Activated CD8-positive, alpha-beta memory T cell treated with anti-CD3 and anti-CD28 coated beads, Interleukin-2, amount 10 ng/mL, durations not matched to agents 7 days and 5 days (primary cell): ENCODE data around the gene MID1. TPM values are rescaled to one million over a fixed set of nuclear protein-coding genes. Genes with fewer than 3 reads are reported as not detected.

ENCODE experiments used
- ATAC-seq: fragments of 150-1000 bp; cut with Tn5 transposase; one replicate; pipeline ENCODE4 v1.10.0; 2021; ENCODE audit warnings: moderate library complexity
- CTCF ChIA-PET: fragments of 350-600 bp; sonication (Branson Sonifier 250); formaldehyde crosslinking; loops from one replicate; lab custom pipeline; 2021; ENCODE audit warnings: antibody characterized with exemption; lab: Charles Lee
- DNase-seq: peaks from one replicate; pipeline ENCODE4 v3.0.0-alpha.2; 2020
- H3K27ac Mint-ChIP-seq: one replicate; pipeline ENCODE4 v1.8.0; 2021; ENCODE audit warnings: mild to moderate bottlenecking, mixed read lengths
- H3K27me3 Mint-ChIP-seq: one replicate; pipeline ENCODE4 v1.8.0; 2021; ENCODE audit warnings: mixed read lengths
- H3K36me3 Mint-ChIP-seq: one replicate; pipeline ENCODE4 v1.8.0; 2021; ENCODE audit warnings: mild to moderate bottlenecking, mixed read lengths
- H3K4me1 Mint-ChIP-seq: one replicate; pipeline ENCODE4 v1.8.0; 2021; ENCODE audit warnings: mixed read lengths
- H3K4me3 Mint-ChIP-seq: one replicate; pipeline ENCODE4 v1.8.0; 2021; ENCODE audit warnings: mild to moderate bottlenecking, moderate library complexity, mixed read lengths
- H3K9me3 Mint-ChIP-seq: one replicate; pipeline ENCODE4 v1.8.0; 2022; ENCODE audit warnings: low read depth, mixed read lengths
- total RNA-seq, 2 experiments: library from RNA; stranded (reverse); gene quantifications; one replicate each; pipeline ENCODE4 v1.2.3, GENCODE V29; 2021

MID1 gene
- total RNA-seq, 2 experiments from 2014 or later: 0.20 to 0.33 TPM

- DNase-seq (no peak), ATAC-seq (no peak)
- no peak overlapping the region for H3K4me3 Mint-ChIP-seq
- CTCF ChIA-PET: no interaction called here
- H3K36me3 Mint-ChIP-seq: no peaks in the 10 kb centered on the region
- no peaks in the 10 kb centered on the region for H3K4me1 Mint-ChIP-seq
- no peak overlapping the region for H3K27ac Mint-ChIP-seq
- no peaks in the 10 kb centered on the region for H3K27me3 Mint-ChIP-seq
- no peaks in the 10 kb centered on the region for H3K9me3 Mint-ChIP-seq
Measured at GRCh38 chrX:10578527-10578926, 41.9 kb downstream of the MID1 start.

- H3K4me3 Mint-ChIP-seq: no peak overlapping the region
- no peak for DNase-seq
- H3K27ac Mint-ChIP-seq: no peak overlapping the region
- H3K4me1 Mint-ChIP-seq: no peaks in the 10 kb centered on the region
- H3K9me3 Mint-ChIP-seq: no peaks in the 10 kb centered on the region
- H3K36me3 Mint-ChIP-seq: no peaks in the 10 kb centered on the region
- no peak for ATAC-seq
- CTCF ChIA-PET: no interaction called here
- H3K27me3 Mint-ChIP-seq: no peaks in the 10 kb centered on the region
Measured at GRCh38 chrX:10577853-10578252, 42.5 kb downstream of the MID1 start.

GRCh38 chrX:10576777-10577447, 43.5 kb downstream of the MID1 start:
- Mint-ChIP-seq H3K9me3 (no peaks in the 10 kb centered on the region), H3K4me3 (no peak overlapping the region), H3K36me3 (no peaks in the 10 kb centered on the region), H3K27ac (no peak overlapping the region), H3K27me3 (no peaks in the 10 kb centered on the region), H3K4me1 (no peaks in the 10 kb centered on the region)
- ATAC-seq (no peak), DNase-seq (no peak)
- CTCF ChIA-PET: no interaction called here

GRCh38 chrX:10576186-10576585, 44.2 kb downstream of the MID1 start:
- Mint-ChIP-seq H3K27ac (no peak overlapping the region), H3K4me3 (no peak overlapping the region), H3K4me1 (no peaks in the 10 kb centered on the region), H3K9me3 (no peaks in the 10 kb centered on the region), H3K36me3 (no peaks in the 10 kb centered on the region), H3K27me3 (no peaks in the 10 kb centered on the region)
- CTCF ChIA-PET: no interaction called here
- DNase-seq: no peak
- ATAC-seq: no peak

- Mint-ChIP-seq H3K4me1 (no peaks in the 10 kb centered on the region), H3K36me3 (no peaks in the 10 kb centered on the region), H3K27me3 (no peaks in the 10 kb centered on the region), H3K27ac (no peak overlapping the region), H3K9me3 (no peaks in the 10 kb centered on the region), H3K4me3 (no peak overlapping the region)
- CTCF ChIA-PET: no interaction called here
- DNase-seq (no peak), ATAC-seq (no peak)
Measured at GRCh38 chrX:10574663-10575062, 45.7 kb downstream of the MID1 start.

- Mint-ChIP-seq H3K27ac (no peak overlapping the region), H3K4me1 (no peaks in the 10 kb centered on the region), H3K27me3 (no peaks in the 10 kb centered on the region), H3K4me3 (no peak overlapping the region), H3K9me3 (no peaks in the 10 kb centered on the region), H3K36me3 (no peaks in the 10 kb centered on the region)
- CTCF ChIA-PET: no interaction called here
- ATAC-seq (no peak), DNase-seq (no peak)
Measured at GRCh38 chrX:10571260-10571659, 49.1 kb downstream of the MID1 start.

- Mint-ChIP-seq H3K27me3 (no peaks in the 10 kb centered on the region), H3K4me1 (no peaks in the 10 kb centered on the region), H3K4me3 (no peak overlapping the region), H3K9me3 (no peaks in the 10 kb centered on the region), H3K27ac (no peak overlapping the region), H3K36me3 (no peaks in the 10 kb centered on the region)
- CTCF ChIA-PET: no interaction called here
- ATAC-seq (no peak), DNase-seq (no peak)
Measured at GRCh38 chrX:10570601-10571000, 49.8 kb downstream of the MID1 start.

- no peak overlapping the region for H3K27ac Mint-ChIP-seq
- no peak for DNase-seq
- no peak for ATAC-seq
- H3K36me3 Mint-ChIP-seq: no peaks in the 10 kb centered on the region
- no peak overlapping the region for H3K4me3 Mint-ChIP-seq
- no peaks in the 10 kb centered on the region for H3K4me1 Mint-ChIP-seq
- CTCF ChIA-PET: no interaction called here
- no peaks in the 10 kb centered on the region for H3K27me3 Mint-ChIP-seq
- no peaks in the 10 kb centered on the region for H3K9me3 Mint-ChIP-seq
Measured at GRCh38 chrX:10569946-10570345, 50.4 kb downstream of the MID1 start.

GRCh38 chrX:10568428-10568827, 52.0 kb downstream of the MID1 start:
- Mint-ChIP-seq H3K36me3 (no peaks in the 10 kb centered on the region), H3K4me3 (no peak overlapping the region), H3K27me3 (no peaks in the 10 kb centered on the region), H3K9me3 (no peaks in the 10 kb centered on the region), H3K4me1 (no peaks in the 10 kb centered on the region), H3K27ac (no peak overlapping the region)
- DNase-seq: no peak
- ATAC-seq: no peak
- CTCF ChIA-PET: no interaction called here

GRCh38 chrX:10567136-10567535, 53.2 kb downstream of the MID1 start:
- Mint-ChIP-seq H3K4me3 (no peak overlapping the region), H3K27ac (no peak overlapping the region), H3K27me3 (no peaks in the 10 kb centered on the region), H3K4me1 (no peaks in the 10 kb centered on the region), H3K36me3 (no peaks in the 10 kb centered on the region), H3K9me3 (no peaks in the 10 kb centered on the region)
- ATAC-seq (no peak), DNase-seq (no peak)
- CTCF ChIA-PET: no interaction called here

- CTCF ChIA-PET: no interaction called here
- no peak for DNase-seq
- no peak overlapping the region for H3K4me3 Mint-ChIP-seq
- H3K9me3 Mint-ChIP-seq: no peaks in the 10 kb centered on the region
- no peaks in the 10 kb centered on the region for H3K27me3 Mint-ChIP-seq
- no peak overlapping the region for H3K27ac Mint-ChIP-seq
- ATAC-seq: no peak
- H3K36me3 Mint-ChIP-seq: no peaks in the 10 kb centered on the region
- no peaks in the 10 kb centered on the region for H3K4me1 Mint-ChIP-seq
Measured at GRCh38 chrX:10566716-10567097, 53.7 kb downstream of the MID1 start.

GRCh38 chrX:10564484-10564883, 55.9 kb downstream of the MID1 start:
- Mint-ChIP-seq H3K4me1 (no peaks in the 10 kb centered on the region), H3K27me3 (no peaks in the 10 kb centered on the region), H3K27ac (no peak overlapping the region), H3K36me3 (no peaks in the 10 kb centered on the region), H3K9me3 (no peaks in the 10 kb centered on the region), H3K4me3 (no peak overlapping the region)
- no peak for ATAC-seq
- CTCF ChIA-PET: no interaction called here
- DNase-seq: no peak

- CTCF ChIA-PET: no interaction called here
- no peaks in the 10 kb centered on the region for H3K36me3 Mint-ChIP-seq
- peaks cover 3% of the 10 kb centered on the region for H3K9me3 Mint-ChIP-seq
- H3K4me3 Mint-ChIP-seq: no peak overlapping the region
- DNase-seq: no peak
- ATAC-seq: no peak
- H3K27me3 Mint-ChIP-seq: no peaks in the 10 kb centered on the region
- no peaks in the 10 kb centered on the region for H3K4me1 Mint-ChIP-seq
- H3K27ac Mint-ChIP-seq: no peak overlapping the region
Measured at GRCh38 chrX:10557166-10557565, 63.2 kb downstream of the MID1 start.

- H3K36me3 Mint-ChIP-seq: no peaks in the 10 kb centered on the region
- ATAC-seq: no peak
- H3K4me1 Mint-ChIP-seq: no peaks in the 10 kb centered on the region
- CTCF ChIA-PET: no interaction called here
- no peak overlapping the region for H3K4me3 Mint-ChIP-seq
- no peak for DNase-seq
- H3K27me3 Mint-ChIP-seq: no peaks in the 10 kb centered on the region
- no peak overlapping the region for H3K27ac Mint-ChIP-seq
- peaks cover 3% of the 10 kb centered on the region for H3K9me3 Mint-ChIP-seq
Measured at GRCh38 chrX:10556405-10556804, 64.0 kb downstream of the MID1 start.

GRCh38 chrX:10555846-10556245, 64.5 kb downstream of the MID1 start:
- DNase-seq: no peak
- Mint-ChIP-seq H3K9me3 (peaks cover 3% of the 10 kb centered on the region), H3K27me3 (no peaks in the 10 kb centered on the region), H3K4me3 (no peak overlapping the region), H3K4me1 (no peaks in the 10 kb centered on the region), H3K36me3 (no peaks in the 10 kb centered on the region), H3K27ac (no peak overlapping the region)
- no peak for ATAC-seq
- CTCF ChIA-PET: no interaction called here
